ENCODE measurements around the gene PPFIA3.
"Not testable (repeated sequence)": the region's sequence is repeated elsewhere in the genome, so short reads cannot be mapped to it uniquely, and the experiment has no call there.

PPFIA3 gene

DNA sequence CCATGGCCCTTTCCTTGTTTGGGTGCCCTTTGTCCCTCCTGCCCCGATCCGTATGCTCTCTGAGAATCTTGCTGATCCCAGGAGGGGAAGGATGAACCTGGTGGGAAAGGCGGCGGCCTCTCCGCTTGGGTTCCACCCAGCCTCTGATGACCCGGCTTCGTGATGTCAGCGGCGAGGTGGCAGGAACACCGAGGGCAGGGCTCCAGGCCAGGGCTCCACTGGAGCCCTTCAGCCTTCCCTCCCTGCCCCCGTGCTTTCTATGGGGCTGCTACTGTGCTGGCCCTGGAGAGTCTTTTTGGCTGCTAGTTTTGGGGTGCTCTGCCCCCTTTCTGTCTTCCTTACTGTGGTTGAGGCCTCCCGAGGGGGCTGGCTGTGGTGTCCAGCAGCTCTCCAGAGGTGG lies 17.0 kb upstream of the PPFIA3 start:
- in situ Hi-C loops (cut with MboI; ENCODE audit: low sequenced_read_pairs), result no loop called here

DNA sequence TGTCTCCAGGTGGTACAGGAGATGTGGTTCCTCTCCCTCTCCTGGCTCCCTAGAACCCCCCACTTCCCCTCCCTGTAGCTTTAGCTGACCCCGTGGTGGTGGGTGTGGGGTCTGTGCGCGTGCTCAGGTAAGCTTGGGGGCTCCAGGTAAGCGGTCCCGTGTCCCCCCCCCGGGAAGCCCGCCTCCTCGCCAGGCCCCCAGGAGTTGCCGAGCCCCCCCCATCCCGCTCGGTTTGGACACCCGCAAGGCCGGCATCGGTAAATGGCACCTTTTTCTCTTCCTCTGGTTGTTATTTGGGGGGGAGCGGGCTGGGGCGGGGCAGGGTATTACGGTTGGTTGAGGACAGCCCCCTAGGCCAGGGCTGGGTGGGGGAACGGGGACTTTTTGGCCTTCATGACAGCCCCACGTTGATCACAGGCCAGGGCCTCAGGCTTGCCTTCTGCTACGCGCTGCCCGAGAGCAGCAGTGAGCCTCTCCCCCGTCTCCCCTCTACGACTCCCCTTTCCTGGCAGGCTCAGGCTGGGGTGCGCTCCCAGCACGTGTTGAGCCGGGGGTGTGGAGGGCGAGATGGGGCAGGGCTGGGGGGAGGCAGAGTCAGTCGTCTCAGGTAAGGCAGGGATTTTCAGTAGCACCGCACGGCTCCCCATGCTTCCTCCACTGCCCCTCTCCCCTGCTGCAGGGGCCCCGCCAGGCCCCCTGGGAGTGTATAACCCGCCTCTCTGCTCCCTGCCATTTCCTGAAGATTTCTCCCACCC lies 15.8 kb upstream of the PPFIA3 start:
- in situ Hi-C loops (cut with MboI; ENCODE audit: low sequenced_read_pairs), result no loop called here

DNA sequence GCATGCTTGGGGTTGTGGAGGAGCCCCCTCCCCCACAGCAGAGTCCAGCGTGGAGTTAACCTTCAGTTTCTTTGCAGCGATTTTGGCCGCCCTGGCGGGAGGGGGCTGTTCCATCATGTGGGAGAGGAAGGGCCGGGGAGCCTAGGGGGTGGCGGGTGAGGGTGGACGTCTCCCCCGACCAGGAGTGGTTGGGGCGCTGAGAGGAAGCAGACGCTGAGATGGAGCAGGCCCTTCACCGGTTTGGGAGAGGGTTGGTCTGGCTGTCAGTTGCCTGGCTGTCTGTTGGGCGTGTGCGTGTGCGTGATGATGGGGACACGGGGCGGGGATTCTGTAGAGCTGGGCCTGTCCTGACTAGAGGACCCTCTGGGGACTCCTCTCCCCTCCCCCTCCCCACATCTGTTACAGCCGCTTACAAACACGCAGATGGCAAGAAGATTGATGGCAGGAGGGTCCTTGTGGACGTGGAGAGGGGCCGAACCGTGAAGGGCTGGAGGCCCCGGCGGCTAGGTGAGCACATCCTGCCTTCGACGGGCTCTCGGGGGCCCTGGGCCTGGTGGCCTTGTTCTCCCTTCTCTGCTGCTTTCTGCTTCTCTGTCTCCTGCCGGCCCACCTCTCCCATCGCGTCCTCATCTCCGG lies 15.0 kb upstream of the PPFIA3 start:
- in situ Hi-C loops (cut with MboI; ENCODE audit: low sequenced_read_pairs), result no loop called here

DNA sequence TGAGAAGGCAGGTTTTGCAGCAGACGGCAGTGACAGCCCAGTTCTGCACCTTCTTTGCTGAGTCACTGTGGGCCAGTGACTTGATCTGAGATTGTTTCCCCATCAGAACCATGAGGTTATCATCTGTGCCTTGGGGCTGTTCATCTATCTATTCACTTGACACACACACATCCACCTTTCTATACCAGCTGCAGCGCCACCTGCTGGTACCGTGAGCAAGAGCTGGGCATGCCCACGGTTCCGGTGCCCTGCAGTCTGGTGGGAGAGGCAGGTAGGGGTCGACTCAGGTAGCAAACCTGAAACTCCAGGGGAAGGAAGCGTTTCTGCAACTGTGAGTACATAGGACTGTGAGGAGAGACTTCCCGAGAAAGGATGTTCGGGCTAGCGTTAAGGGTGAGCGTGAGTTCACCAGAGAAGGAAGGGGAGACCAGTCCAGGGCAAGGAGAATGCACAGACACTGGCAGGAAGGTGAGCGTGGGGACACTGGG lies 12.7 kb upstream of the PPFIA3 start:
- in situ Hi-C loops (cut with MboI; ENCODE audit: low sequenced_read_pairs), result no loop called here

DNA sequence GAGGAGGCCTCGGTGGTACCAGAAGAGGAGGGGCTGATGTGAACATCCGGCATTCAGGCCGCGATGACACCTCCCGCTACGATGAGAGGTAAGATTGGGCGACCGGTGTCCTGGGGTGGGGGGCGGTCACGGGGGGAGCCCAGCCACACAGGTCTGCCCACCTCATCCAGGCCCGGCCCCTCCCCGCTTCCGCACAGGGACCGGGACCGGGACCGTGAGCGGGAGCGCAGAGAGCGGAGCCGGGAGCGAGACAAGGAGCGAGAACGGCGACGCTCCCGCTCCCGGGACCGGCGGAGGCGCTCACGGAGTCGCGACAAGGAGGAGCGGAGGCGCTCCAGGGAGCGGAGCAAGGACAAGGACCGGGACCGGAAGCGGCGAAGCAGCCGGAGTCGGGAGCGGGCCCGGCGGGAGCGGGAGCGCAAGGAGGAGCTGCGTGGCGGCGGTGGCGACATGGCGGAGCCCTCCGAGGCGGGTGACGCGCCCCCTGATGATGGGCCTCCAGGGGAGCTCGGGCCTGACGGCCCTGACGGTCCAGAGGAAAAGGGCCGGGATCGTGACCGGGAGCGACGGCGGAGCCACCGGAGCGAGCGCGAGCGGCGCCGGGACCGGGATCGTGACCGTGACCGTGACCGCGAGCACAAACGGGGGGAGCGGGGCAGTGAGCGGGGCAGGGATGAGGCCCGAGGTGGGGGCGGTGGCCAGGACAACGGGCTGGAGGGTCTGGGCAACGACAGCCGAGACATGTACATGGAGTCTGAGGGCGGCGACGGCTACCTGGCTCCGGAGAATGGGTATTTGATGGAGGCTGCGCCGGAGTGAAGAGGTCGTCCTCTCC lies 11.5 kb upstream of the PPFIA3 start:
- in situ Hi-C loops (cut with MboI; ENCODE audit: low sequenced_read_pairs), result no loop called here

DNA sequence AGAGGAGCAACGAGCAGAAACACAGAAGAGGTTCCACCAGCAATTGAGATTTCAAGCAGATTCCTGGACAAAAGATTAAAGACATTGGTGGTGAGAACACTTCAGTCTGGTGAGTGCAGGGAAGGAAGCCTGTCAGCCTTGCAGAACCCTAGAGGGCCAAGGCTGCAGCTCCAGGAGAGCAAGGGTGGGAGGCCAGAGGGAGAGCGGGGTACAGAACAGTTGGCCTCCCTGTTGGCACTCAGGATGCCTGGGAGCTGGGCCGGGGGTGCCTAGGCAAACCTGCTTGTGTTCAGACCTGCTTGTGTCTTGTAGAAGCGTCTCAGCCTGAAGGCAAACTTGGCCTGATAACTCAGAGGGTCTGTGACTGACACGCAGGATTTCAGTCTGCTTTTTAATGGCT lies 10.3 kb upstream of the PPFIA3 start:
- in situ Hi-C loops (cut with MboI; ENCODE audit: low sequenced_read_pairs), result no loop called here

DNA sequence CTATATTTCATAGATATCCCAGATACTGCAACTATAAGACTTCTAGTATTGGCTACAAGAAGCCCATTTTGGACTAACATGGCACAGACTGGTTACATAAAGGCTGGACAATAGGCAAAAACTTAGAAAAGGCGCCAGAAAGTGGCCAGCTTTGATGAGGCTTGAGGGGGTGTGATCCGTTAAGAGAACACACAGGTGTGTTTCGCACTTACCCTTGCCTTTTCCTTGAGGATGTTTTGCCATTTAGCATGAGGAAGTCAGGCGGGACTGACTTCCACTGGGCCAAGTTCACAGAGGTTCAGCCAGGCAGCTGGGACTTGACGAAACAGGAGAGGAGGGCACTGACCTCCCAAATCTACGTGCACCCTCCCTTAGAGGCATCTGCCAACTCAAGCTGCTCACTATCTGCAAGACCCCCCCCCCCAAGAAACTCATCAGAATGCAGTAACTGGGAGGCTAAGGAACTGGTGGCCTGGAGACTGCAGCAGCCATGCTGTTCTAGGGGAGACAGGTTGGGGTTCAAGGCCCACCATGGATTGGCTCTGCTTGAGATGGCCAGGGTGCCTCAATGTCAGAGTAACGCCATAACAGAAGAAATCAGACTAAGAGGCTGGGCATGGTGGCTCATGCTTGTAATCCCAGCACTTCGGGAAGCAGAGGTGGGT lies 9.6 kb upstream of the PPFIA3 start:
- in situ Hi-C loops (cut with MboI; ENCODE audit: low sequenced_read_pairs), result no loop called here

DNA sequence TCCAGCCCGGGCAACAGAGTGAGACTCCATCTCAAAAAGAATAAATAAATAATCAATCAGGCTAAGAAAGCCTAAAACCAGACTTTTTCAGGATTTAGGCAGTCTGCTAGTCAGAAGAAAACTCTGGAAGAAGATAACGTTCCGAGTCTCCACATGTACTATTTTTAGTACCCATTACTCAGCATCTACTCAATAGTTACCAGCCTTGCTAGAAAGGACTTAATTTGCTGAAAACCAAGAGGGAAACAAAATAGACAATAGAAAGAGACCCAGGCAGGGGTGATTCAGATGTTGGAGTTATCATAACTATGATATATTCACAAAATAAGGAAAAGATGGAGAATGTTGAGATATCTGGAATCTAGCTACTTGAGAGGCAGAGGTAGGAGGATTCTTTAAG lies 8.8 kb upstream of the PPFIA3 start:
- in situ Hi-C loops (cut with MboI; ENCODE audit: low sequenced_read_pairs), result no loop called here

DNA sequence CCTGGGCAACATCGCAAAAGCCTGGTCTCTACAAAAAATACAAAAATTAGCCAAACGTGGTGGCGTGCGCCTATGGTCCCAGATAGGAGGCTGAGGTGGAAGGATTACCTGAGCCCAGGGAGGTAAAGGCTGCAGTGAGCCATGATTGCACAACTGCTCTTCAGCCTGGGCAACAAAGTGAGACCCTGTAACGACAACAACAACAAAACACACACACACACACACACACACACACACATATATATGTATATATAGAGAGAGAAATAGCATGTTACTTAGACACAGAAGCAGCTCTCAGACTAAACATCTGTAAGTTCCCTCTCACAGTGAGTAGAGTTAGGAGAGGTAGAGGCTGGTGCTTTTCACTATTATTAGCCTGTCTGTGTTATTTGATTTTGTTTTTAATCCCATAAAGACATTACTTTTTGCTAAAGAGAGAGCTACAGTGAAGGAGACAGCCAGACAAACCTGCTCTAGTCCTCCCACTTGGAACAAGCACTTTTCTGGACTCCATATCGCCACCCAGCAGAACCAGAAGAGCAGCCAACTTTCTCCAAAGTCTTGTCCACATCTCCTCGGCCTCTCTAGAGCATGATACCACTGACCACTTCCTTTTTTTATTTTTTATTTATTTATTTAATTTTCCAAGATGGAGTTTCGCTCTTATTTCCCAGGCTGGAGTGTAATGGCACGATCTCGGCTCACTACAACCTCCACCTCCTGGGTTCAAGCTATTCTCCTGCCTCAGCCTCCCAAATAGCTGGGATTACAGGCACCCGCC lies 7.9 kb upstream of the PPFIA3 start:
- in situ Hi-C loops (cut with MboI; ENCODE audit: low sequenced_read_pairs), result no loop called here

DNA sequence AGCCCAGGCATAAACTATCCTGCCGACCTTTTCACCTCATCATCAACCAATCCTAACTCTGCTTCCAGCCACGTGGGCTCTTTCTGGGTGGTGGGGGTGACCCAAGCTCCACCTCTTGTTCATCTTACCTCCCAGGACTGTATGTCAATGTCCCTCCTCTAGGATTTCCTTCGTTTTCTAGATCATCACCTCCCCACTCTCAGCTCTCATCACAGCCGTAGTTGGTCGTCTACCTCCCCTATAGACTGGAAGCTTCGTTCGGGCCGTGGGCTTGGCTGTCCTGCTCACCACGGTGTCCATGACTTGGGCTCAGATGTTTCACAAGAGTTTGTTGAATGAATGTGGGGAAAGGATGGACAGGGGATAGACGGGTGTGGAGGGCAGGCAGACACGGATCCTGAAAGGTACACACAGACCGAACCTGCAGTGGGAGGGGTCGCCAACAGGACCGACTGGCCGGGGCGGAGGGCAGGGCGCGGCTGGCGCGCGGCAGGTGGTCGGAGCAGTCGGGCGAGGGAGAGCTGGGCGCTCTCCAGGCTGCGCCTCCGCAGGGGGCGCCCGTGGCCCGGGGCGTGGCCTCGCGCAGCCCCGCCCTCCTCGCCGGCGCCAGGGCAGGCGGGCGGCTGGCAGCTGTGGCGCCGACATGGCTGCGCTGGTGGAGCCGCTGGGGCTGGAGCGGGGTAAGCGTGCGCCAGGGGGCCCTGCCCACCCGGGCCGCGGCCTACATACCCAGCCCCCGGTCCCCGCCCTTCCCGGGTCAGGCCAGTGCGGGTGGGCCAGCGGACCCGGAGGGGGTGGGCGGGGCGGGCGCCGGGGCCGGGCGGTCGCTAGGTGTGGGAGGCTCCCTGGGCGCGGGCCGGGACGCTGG lies 5.3 kb upstream of the PPFIA3 start, which contains the start of gene LIN7B:
Gene LIN7B, plus strand, starts transcription at position 609 of the 868 bp plus-strand sequence. Its CDS starts 35 bp downstream, at position 644.
- in situ Hi-C loops (cut with MboI; ENCODE audit: low sequenced_read_pairs), result no loop called here

DNA sequence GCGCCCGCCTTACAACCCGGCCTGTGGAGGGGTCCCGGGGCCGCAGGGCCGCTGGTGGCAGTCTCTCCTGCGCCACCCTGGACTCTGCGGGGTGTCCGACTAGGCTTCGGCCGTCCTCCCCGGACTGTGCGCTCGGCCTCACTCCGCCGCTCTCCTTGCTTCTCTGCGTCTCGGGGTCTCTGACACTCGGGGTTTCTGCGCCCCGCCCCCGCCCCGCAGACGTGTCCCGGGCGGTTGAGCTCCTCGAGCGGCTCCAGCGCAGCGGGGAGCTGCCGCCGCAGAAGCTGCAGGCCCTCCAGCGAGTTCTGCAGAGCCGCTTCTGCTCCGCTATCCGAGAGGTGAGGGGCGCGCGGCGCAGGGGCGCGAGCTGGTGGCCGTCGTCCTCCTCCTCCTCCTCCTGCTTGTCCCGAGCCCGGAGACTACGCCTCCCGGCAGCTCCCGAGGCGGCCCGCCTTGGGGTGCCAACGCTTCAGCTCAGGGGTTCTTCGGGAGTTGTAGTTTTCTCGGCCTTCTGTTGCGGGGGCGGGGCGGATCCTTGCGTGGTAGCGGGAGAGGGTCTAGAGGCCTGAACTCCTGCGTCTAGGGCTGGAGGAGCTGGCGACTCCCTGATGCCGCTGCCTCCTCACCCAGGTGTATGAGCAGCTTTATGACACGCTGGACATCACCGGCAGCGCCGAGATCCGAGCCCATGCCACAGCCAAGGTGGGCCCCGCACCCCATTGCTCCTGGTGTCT lies 4.5 kb upstream of the PPFIA3 start:
- in situ Hi-C loops (cut with MboI; ENCODE audit: low sequenced_read_pairs), result no loop called here

DNA sequence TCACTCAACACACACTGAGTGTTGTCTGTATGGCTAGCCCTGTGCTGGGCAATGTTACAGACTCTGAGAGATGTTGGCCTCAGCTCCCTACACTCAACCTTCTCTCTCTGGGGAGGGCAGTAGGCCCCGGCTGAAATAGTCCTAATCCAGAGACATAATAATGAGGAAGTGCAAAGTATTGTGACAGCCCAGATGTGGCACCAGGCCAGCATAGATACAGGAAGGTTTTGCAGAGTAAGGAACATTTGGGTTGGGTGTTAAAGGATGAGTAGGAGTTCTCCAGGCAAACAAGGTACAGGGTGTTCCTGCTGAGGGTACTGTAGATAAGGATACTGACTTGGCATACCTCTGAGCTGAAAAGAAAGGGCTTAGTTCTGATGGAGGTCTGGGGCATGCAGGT lies 2.8 kb upstream of the PPFIA3 start:
- in situ Hi-C loops (cut with MboI; ENCODE audit: low sequenced_read_pairs), result no loop called here

DNA sequence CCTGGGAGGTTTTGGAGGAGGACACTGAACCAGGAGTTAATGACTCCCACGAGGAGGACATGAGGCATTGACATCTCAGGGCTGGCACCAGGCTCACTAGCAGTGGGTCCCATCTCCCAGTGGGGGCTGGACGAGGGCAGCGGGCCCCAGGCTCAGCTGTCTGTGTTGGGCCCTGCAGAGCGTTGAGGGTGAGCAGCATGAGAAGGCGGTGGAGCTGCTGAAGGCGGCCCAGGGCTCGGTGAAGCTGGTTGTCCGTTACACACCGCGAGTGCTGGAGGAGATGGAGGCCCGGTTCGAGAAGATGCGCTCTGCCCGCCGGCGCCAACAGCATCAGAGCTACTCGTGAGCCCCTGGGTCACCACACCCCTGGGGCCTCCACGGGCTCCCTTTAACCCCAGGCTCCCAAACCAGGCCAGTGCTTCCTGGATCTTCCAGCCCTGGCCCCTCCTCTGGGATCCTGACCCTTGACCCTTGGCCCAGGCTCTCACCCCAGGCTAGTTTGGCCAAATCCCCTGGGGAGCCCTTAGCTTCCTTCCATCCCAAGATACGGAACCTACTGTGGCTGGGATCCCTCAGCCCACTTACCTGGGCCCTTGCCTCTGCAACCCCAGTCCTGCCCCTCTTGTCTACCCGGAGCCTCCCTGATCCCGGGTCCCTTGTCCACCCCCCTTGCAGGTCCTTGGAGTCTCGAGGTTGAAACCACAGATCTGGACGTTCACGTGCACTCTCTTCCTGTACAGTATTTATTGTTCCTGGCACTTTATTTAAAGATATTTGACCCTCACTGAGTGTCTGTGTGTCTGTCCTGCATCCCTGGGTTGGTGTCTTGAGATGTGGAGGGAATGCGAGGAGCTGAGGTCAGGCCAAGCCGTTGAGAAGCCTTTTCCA lies 1.4 kb upstream of the PPFIA3 start:
- in situ Hi-C loops (cut with MboI; ENCODE audit: low sequenced_read_pairs), result no loop called here

DNA sequence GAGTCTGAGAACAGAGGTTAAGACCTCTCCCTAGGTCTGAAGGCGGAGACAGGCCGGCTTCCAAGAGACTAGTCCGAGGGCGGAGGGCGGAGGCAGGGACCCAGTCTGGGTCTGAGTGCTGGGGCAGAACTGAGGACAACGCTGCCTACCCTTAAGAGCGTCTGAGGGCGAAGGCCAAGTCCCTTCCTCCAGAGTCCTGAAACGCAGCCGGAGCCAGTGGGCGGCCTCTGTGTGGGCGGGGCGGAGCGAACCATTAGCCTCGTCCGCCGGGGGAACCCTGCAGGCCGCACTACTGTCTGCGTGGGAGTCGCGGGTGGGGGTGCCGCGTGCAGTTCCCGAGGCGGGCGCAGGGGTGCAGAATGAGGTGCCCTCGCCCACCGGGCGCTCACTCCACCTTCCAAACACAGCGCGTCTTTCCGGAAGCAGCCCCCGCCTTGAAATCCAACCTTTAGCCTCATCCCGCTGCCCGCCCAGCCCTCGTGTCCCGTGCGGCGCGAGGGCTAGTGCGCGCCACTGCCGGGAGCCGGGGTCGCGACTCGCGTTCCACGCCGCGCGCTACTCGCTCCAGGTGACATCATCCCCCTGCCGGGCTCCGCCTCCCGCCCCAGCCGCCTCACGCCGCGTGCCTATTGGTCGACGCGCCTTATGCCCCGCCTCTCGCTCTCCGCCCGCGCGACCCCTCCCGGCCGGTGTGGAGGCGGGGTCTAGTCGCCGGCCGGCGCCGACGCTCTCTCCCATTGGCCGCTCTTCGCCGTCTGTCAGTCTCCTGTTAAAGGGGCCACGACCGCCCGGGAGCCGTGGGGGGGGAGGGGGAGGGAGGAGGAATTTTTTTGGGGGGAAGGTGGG lies 556 bp upstream of the PPFIA3 start, which contains the start of gene C19orf73:
Gene C19orf73, minus strand, starts transcription at position 579 of the 846 bp plus-strand sequence. Its CDS starts 121 bp downstream, at position 458.
- in situ Hi-C loops (cut with MboI; ENCODE audit: low sequenced_read_pairs), result no loop called here

DNA sequence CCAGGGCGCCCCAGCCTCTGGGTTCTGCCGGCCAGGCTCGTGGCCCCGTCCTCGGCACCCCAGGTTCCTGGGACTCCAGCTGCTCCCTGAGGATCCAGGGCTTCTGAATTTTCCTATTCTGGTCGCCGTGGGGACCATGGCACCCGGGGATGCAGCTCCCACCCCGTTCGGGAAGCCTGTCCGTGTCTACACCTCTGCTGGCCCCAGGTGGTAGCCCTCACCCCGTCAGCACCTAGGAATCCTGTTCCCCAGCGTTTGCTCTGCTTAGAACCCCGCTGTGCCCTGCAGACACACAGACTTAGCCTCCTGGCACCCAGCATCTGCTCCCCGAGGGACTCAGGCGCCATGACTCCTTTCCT lies 960 bp downstream of the PPFIA3 start:
- in situ Hi-C loops (cut with MboI; ENCODE audit: low sequenced_read_pairs), result no loop called here

DNA sequence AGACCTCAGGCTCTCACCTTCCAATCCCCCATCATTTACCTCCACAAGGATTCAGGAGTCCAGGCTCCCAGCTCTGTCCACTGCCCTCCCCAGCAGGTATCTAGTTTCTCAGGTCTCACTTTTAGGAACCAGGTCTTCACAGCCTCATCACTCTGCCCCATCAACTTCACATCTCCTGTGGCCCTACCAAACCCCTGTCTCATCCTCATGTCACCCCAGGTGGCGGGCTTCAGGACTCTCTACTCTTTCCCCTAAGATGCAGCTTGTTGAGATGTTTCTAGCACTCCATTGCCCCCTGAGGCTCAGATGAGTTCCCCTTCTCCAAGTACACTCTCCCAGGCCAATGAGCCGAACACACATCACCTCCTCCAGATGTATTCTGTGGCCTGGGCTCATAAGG lies 1.5 kb downstream of the PPFIA3 start:
- in situ Hi-C loops (cut with MboI; ENCODE audit: low sequenced_read_pairs), result no loop called here

DNA sequence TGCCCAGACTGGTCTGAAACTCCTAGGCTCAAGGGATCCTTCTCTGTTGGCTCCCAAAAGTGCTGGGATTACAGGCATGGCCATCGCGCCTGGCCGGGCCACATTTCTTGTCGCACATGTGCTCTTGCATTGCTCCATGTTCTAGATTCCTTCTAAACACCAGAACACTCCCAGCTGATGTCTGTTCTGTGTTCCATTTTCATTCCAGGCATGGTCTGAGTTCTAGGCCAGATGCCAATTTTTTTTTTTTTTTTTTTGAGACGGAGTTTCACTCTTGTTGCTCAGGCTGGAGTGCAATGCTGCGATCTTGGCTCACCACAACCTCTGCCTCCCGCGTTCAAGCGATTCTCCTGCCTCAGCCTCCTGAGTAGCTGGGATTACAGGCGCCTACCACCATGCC lies 2.5 kb downstream of the PPFIA3 start:
- in situ Hi-C loops (cut with MboI; ENCODE audit: low sequenced_read_pairs), result not testable (repeated sequence)

Data from hTERT RPE-1 (cell line).